ENCODE measurements around the gene APOA4. TPM values are rescaled to one million over a fixed set of nuclear protein-coding genes. Genes with fewer than 3 reads are reported as not detected.

APOA4 gene
- total RNA-seq, 1 donor from 2014 or later: not detected

GRCh38 chr11:116796548-116796947 lies 26.6 kb downstream of the APOA4 start:
- Mint-ChIP-seq H3K4me3 (no peak overlapping the region), H3K27ac (ENCODE audit: unreplicated experiment) (peak overlapping the region; percentile 13), H3K36me3 (ENCODE audit: low read depth) (no peaks in the 10 kb centered on the region), H3K27me3 (ENCODE audit: low read depth) (no peaks in the 10 kb centered on the region), H3K4me1 (peaks cover 5% of the 10 kb centered on the region), H3K9me3 (no peaks in the 10 kb centered on the region)
- no peak for DNase-seq (ENCODE audit: low read depth, low spot score)
- TF ChIP-seq, protein P1, sequence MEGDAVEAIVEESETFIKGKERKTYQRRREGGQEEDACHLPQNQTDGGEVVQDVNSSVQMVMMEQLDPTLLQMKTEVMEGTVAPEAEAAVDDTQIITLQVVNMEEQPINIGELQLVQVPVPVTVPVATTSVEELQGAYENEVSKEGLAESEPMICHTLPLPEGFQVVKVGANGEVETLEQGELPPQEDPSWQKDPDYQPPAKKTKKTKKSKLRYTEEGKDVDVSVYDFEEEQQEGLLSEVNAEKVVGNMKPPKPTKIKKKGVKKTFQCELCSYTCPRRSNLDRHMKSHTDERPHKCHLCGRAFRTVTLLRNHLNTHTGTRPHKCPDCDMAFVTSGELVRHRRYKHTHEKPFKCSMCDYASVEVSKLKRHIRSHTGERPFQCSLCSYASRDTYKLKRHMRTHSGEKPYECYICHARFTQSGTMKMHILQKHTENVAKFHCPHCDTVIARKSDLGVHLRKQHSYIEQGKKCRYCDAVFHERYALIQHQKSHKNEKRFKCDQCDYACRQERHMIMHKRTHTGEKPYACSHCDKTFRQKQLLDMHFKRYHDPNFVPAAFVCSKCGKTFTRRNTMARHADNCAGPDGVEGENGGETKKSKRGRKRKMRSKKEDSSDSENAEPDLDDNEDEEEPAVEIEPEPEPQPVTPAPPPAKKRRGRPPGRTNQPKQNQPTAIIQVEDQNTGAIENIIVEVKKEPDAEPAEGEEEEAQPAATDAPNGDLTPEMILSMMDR (conservative IDR thresholded peaks at IDR 0.05): no peak

DNA sequence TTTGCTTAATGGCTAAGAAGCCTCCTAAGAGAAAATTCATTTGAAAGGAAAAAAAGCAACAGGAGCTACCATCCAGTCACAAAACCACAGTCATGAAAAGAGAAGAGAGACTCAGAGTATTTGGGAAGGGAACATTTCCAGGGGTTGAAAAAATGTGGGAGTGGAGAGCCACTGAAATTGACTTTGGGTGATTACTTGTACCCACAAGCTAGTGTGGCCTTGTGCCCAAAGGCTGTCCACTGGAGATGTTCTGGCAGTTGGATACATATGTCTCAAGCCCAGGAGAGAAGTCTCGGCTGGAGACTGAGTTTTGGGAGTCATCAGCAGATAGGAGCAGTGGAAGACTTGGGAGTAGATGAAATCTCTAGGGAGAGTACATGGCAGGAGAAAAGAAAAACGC lies 28.3 kb downstream of the APOA4 start:
- H3K27ac Mint-ChIP-seq (ENCODE audit: unreplicated experiment): no peak overlapping the region
- no peak overlapping the region for H3K4me3 Mint-ChIP-seq
- H3K27me3 Mint-ChIP-seq (ENCODE audit: low read depth): peaks cover 5% of the 10 kb centered on the region
- no peak for DNase-seq (ENCODE audit: low read depth, low spot score)
- H3K9me3 Mint-ChIP-seq: no peaks in the 10 kb centered on the region
- TF ChIP-seq, protein P1 (conservative IDR thresholded peaks at IDR 0.05): no peak
- H3K36me3 Mint-ChIP-seq (ENCODE audit: low read depth): no peaks in the 10 kb centered on the region
- peaks cover 9% of the 10 kb centered on the region for H3K4me1 Mint-ChIP-seq

- DNase-seq (ENCODE audit: low read depth, low spot score): no peak
- Mint-ChIP-seq H3K4me3 (no peak overlapping the region), H3K27ac (ENCODE audit: unreplicated experiment) (no peak overlapping the region), H3K4me1 (peaks cover 13% of the 10 kb centered on the region), H3K36me3 (ENCODE audit: low read depth) (no peaks in the 10 kb centered on the region), H3K27me3 (ENCODE audit: low read depth) (peaks cover 7% of the 10 kb centered on the region), H3K9me3 (no peaks in the 10 kb centered on the region)
- TF ChIP-seq, protein P1 (conservative IDR thresholded peaks at IDR 0.05): no peak
Observed at GRCh38 chr11:116793772-116794097, 29.4 kb downstream of the APOA4 start.

DNA sequence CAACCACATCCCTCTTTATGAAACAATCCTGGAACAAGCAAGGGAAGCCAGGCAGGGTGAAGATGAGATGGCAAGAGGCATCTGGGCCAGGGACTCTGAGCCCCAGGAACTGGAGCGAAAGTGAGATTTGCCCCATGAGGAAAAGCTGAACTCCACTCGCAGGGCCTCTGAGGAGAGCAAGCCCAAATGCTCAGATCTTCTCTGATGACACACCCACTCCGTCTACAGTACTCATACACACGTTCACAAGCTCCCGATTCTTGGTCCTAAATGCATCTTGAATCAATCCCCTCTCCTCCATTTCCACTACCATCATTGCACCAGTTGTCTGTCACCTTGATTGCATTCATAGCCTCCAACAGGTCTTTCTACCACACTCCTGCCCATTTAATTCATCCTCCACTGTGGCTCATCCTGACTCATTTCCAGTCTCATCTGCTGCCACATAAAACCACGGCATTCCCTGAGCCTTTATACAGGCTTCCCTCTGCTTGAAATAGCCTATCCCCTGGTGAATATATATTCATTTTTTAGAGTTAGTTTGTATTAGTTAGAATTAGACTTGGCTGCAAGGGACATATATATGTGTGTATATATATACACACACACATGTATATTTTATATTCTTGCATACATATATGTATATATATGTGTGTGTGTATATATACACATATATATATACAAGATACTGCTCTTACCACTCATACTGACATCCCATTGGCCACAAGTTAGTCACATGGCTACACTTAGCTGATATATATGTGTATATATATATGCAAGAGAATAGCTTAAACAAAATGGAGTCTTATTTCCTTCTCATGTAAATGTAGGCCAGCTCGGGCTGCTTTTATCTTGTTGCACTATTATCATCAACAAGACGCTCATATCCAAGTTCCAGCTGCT lies 30.0 kb downstream of the APOA4 start:
- TF ChIP-seq, protein P1 (conservative IDR thresholded peaks at IDR 0.05): no peak
- H3K4me3 Mint-ChIP-seq: no peak overlapping the region
- DNase-seq (ENCODE audit: low read depth, low spot score): no peak
- peaks cover 7% of the 10 kb centered on the region for H3K27me3 Mint-ChIP-seq (ENCODE audit: low read depth)
- H3K4me1 Mint-ChIP-seq: peaks cover 19% of the 10 kb centered on the region
- no peak overlapping the region for H3K27ac Mint-ChIP-seq (ENCODE audit: unreplicated experiment)
- H3K36me3 Mint-ChIP-seq (ENCODE audit: low read depth): no peaks in the 10 kb centered on the region
- H3K9me3 Mint-ChIP-seq: no peaks in the 10 kb centered on the region

DNA sequence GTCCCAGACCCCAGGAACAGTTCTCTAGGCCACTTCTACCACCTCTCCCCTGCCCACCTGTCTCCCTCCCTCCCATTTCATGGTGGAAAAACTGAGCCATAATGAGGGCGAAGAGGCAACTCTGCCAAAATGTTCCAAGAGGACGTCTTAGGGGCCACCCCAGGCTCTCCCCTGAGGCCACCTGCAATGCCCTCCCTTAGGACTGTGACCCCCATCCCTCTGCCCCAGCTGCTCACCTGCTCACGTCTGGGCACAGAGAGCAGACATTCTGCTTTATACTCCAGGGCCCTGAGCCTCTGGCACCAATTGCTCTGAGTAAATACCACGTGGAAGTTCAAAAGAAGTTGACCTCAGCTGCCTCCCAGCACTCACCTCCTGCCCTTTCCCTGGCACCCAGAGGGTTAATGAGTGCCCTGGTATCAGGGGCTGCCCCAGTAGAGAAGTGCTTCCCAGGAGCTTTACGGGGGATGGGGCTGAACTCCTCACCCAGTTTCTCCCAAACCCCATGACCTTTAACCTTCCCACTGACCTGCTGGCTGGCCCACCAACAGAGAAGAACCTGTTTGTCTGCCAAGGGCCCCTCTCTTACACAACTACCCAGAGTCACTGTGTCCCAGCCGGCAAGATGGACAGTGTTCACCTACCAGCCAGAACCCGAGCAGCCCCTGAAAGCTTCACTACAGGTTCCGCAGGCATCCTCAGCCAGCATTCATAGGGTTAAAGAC lies 30.8 kb downstream of the APOA4 start:
- Mint-ChIP-seq H3K4me3 (peak overlapping the region; percentile 36), H3K36me3 (ENCODE audit: low read depth) (no peaks in the 10 kb centered on the region), H3K9me3 (no peaks in the 10 kb centered on the region), H3K27ac (ENCODE audit: unreplicated experiment) (no peak overlapping the region), H3K27me3 (ENCODE audit: low read depth) (peaks cover 7% of the 10 kb centered on the region), H3K4me1 (peaks cover 23% of the 10 kb centered on the region)
- no peak for DNase-seq (ENCODE audit: low read depth, low spot score)
- TF ChIP-seq, protein P1 (conservative IDR thresholded peaks at IDR 0.05): no peak
